Measurements from ENCODE around the gene WRNIP1. TPM values are rescaled to one million over a fixed set of nuclear protein-coding genes. Genes with fewer than 3 reads are reported as not detected.

WRNIP1 gene
- total RNA-seq, 1 experiment from 2014 or later = 78.8 TPM

GRCh38 chr6:2775003-2775402 lies 9.8 kb downstream of the WRNIP1 start:
- CTCF ChIA-PET = no interaction called here

GRCh38 chr6:2777249-2777648 lies 12.1 kb downstream of the WRNIP1 start:
- Histone ChIP-seq H3K27me3 (ENCODE audit: insufficient read depth, low read length) (no peaks in the 10 kb centered on the region), H3K9me3 (ENCODE audit: control insufficient read depth in 1 of 2, insufficient read depth in 1 of 2, low read depth in 1 of 2, low read length in 2 of 2) (no peaks in the 10 kb centered on the region), H4K20me1 (ENCODE audit: insufficient read depth) (peaks cover 2% of the 10 kb centered on the region; the same call in 1 of the 2 replicates), H3K4me1 (ENCODE audit: control insufficient read depth in 1 of 2, insufficient read depth in 2 of 2, low read length in 2 of 2) (no peaks in the 10 kb centered on the region), H3K9ac (ENCODE audit: low read length) (no peak overlapping the region), H3K79me2 (ENCODE audit: insufficient read depth, low read length) (peaks cover 99% of the 10 kb centered on the region), H3K9me2 (ENCODE audit: insufficient read depth) (no peaks in the 10 kb centered on the region), H3K27ac (ENCODE audit: low read depth, low read length) (no peak overlapping the region), H2AFZ (ENCODE audit: low read depth, low read length, poor library complexity, severe bottlenecking) (no peak overlapping the region), H3K4me2 (ENCODE audit: low read length) (no peak overlapping the region), H3K36me3 (ENCODE audit: control insufficient read depth in 1 of 2, insufficient read depth in 2 of 2, low read length in 2 of 2) (peaks cover 41 to 68% of the 10 kb centered on the region in 2 experiments; a peak in 3 of 4 replicates), H3K4me3 (replicated peaks in 1 of 2; ENCODE audit: low read depth in 1 of 2, low read length in 2 of 2) (no peak overlapping the region)
- DNase-seq (ENCODE audit: low read depth, low spot score) (no peak), ATAC-seq (no peak)
- RAD21 ChIA-PET (ENCODE audit: low non-redundant PET in 1 of 2, low total read pairs in 2 of 2, uncharacterized antibody in 2 of 2, unreplicated experiment in 2 of 2) = no interaction called here
- intact Hi-C loops (cut with micrococcal nuclease) = no loop called here
- CTCF ChIA-PET = no interaction called here
- no peak for TF ChIP-seq CTCF (IDR thresholded peaks at IDR 0.05 in 2 of 3, conservative IDR thresholded peaks at IDR 0.05 in 1 of 3; ENCODE audit: borderline replicate concordance in 1 of 3, insufficient read depth in 1 of 3, low read depth in 2 of 3, low read length in 2 of 3)
- TF ChIP-seq RAD21 (IDR thresholded peaks at IDR 0.05; ENCODE audit: low read depth) = no peak
- no peak for TF ChIP-seq ZFX (IDR thresholded peaks at IDR 0.05)
- no peak for TF ChIP-seq CBX3 (IDR thresholded peaks at IDR 0.05; ENCODE audit: low read depth)
- TF ChIP-seq ELF1 (IDR thresholded peaks at IDR 0.05; ENCODE audit: borderline replicate concordance, low read depth) = no peak
- TF ChIP-seq YY1 (IDR thresholded peaks at IDR 0.05; ENCODE audit: extremely low read depth, insufficient replicate concordance, low read depth, low read length) = no peak
- POLR2A ChIA-PET = no interaction called here
- no TSS peak for BruUV-seq (replicated peaks)

More at GRCh38 chr6:2775003-2775402, 9.8 kb downstream of the WRNIP1 start:
- no peak overlapping the region for H2AFZ ChIP-seq (ENCODE audit: low read depth, low read length, poor library complexity, severe bottlenecking)
- H3K4me2 ChIP-seq (ENCODE audit: low read length) = no peak overlapping the region
- ATAC-seq (no peak), DNase-seq (ENCODE audit: low read depth, low spot score) (no peak)
- RAD21 ChIA-PET (ENCODE audit: low non-redundant PET in 1 of 2, low total read pairs in 2 of 2, uncharacterized antibody in 2 of 2, unreplicated experiment in 2 of 2) = no interaction called here
- no TSS peak for BruUV-seq (replicated peaks)
- no peak overlapping the region for H3K9ac ChIP-seq (ENCODE audit: low read length)
- no peak overlapping the region for H3K27ac ChIP-seq (ENCODE audit: low read depth, low read length)
- peaks cover 17% of the 10 kb centered on the region; the same call in 1 of the 2 replicates for H4K20me1 ChIP-seq (ENCODE audit: insufficient read depth)
- H3K4me1 ChIP-seq (ENCODE audit: control insufficient read depth in 1 of 2, insufficient read depth in 2 of 2, low read length in 2 of 2) = no peaks in the 10 kb centered on the region
- POLR2A ChIA-PET = no interaction called here
- H3K9me2 ChIP-seq (ENCODE audit: insufficient read depth) = no peaks in the 10 kb centered on the region
- H3K9me3 ChIP-seq (ENCODE audit: control insufficient read depth in 1 of 2, insufficient read depth in 1 of 2, low read depth in 1 of 2, low read length in 2 of 2) = no peaks in the 10 kb centered on the region
- H3K27me3 ChIP-seq (ENCODE audit: insufficient read depth, low read length) = no peaks in the 10 kb centered on the region
- intact Hi-C loops (cut with micrococcal nuclease) = no loop called here
- peaks cover 100% of the 10 kb centered on the region for H3K79me2 ChIP-seq (ENCODE audit: insufficient read depth, low read length)
- H3K4me3 ChIP-seq (replicated peaks in 1 of 2; ENCODE audit: low read depth in 1 of 2, low read length in 2 of 2) = no peak overlapping the region
- peaks cover 42 to 67% of the 10 kb centered on the region in 2 experiments for H3K36me3 ChIP-seq (ENCODE audit: control insufficient read depth in 1 of 2, insufficient read depth in 2 of 2, low read length in 2 of 2)
- TF ChIP-seq FOSL1 (IDR thresholded peaks at IDR 0.05; ENCODE audit: low read depth) = no peak
- TF ChIP-seq ATF3 (IDR thresholded peaks at IDR 0.05) = no peak
- TF ChIP-seq POLR2AphosphoS5 (IDR thresholded peaks at IDR 0.05; ENCODE audit: low read depth, low read length) = no peak
- TF ChIP-seq JUND (IDR thresholded peaks at IDR 0.05) = no peak

Measured in HCT116 (cell line).